HG03196 (cell line): ENCODE data around the gene KIAA1586.
"Not testable (repeated sequence)": the region's sequence is repeated elsewhere in the genome, so short reads cannot be mapped to it uniquely, and the experiment has no call there.

ENCODE experiments used
- ATAC-seq: cut with Tn5 transposase; IDR thresholded peaks from one replicate; pipeline ENCODE4 v1.9.1; 2021; ENCODE audit not compliant: unreplicated experiment

The KIAA1586 gene

GRCh38 chr6:57046332-57047256, at the start of gene KIAA1586:
KIAA1586 (plus strand) TSS chr6:57046693; CDS start chr6:57046756, 63 bp downstream.
- peak; percentile 97 for ATAC-seq

GRCh38 chr6:56999049-56999448, 47.4 kb upstream of the KIAA1586 start:
- no peak for ATAC-seq

- not testable (repeated sequence) for ATAC-seq
Observed at GRCh38 chr6:56999748-57000147, 46.7 kb upstream of the KIAA1586 start.

- ATAC-seq, result no peak
Observed at GRCh38 chr6:57002197-57002596, 44.3 kb upstream of the KIAA1586 start.

- no peak for ATAC-seq
Observed at GRCh38 chr6:57004292-57004691, 42.2 kb upstream of the KIAA1586 start.

GRCh38 chr6:57006101-57006500, 40.4 kb upstream of the KIAA1586 start:
- ATAC-seq, result no peak

- ATAC-seq, result not testable (repeated sequence)
Observed at GRCh38 chr6:57008069-57008468, 38.4 kb upstream of the KIAA1586 start.

- no peak for ATAC-seq
Observed at GRCh38 chr6:57013521-57013926, 33.0 kb upstream of the KIAA1586 start.

GRCh38 chr6:57017069-57017468, 29.4 kb upstream of the KIAA1586 start:
- ATAC-seq, result no peak

- ATAC-seq, result no peak
Observed at GRCh38 chr6:57017841-57018240, 28.7 kb upstream of the KIAA1586 start.

- no peak for ATAC-seq
Observed at GRCh38 chr6:57019434-57019833, 27.1 kb upstream of the KIAA1586 start.

GRCh38 chr6:57021086-57021720, 25.3 kb upstream of the KIAA1586 start:
- no peak for ATAC-seq

- no peak for ATAC-seq
Observed at GRCh38 chr6:57024321-57024720, 22.2 kb upstream of the KIAA1586 start.

GRCh38 chr6:57024775-57025174, 21.7 kb upstream of the KIAA1586 start:
- ATAC-seq, result no peak

GRCh38 chr6:57026001-57026400, 20.5 kb upstream of the KIAA1586 start:
- no peak for ATAC-seq

GRCh38 chr6:57027301-57027700, 19.2 kb upstream of the KIAA1586 start:
- ATAC-seq, result no peak

- ATAC-seq, result no peak
Observed at GRCh38 chr6:57029213-57029612, 17.3 kb upstream of the KIAA1586 start.

GRCh38 chr6:57033228-57033627, 13.3 kb upstream of the KIAA1586 start:
- ATAC-seq, result no peak

- no peak for ATAC-seq
Observed at GRCh38 chr6:57035549-57035948, 10.9 kb upstream of the KIAA1586 start.

GRCh38 chr6:57038906-57039305, 7.6 kb upstream of the KIAA1586 start:
- ATAC-seq, result no peak

GRCh38 chr6:57040011-57040410, 6.5 kb upstream of the KIAA1586 start:
- no peak for ATAC-seq

GRCh38 chr6:57044061-57044460, 2.4 kb upstream of the KIAA1586 start:
- ATAC-seq, result not testable (repeated sequence)
